ENCODE measurements around the gene SLC22A5. TPM values are rescaled to one million over a fixed set of nuclear protein-coding genes. Genes with fewer than 3 reads are reported as not detected.

SLC22A5 gene
- total RNA-seq, 1 donor from 2014 or later: 3.4 TPM

DNA sequence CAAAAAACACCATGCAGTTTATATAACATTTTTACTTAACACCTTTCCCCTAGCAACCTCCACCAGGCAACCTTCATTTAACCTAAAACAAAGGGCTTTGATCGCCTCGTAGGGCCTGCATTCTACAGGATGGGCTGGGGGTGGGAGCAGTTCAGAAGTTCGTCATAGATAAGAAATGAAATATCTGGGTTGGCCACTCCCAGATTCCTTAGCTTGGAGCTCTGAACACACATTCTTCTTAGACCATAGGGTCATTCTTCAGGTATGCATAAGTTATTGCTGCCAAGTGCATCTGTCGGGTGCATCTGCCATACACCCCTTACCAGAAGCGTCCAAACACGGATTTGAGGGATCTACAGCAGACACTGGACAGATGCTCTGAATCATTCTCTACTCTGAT, 4.3 kb upstream of the SLC22A5 start:
- DNase-seq (ENCODE audit: low read depth in 2 of 2): no peak

DNA sequence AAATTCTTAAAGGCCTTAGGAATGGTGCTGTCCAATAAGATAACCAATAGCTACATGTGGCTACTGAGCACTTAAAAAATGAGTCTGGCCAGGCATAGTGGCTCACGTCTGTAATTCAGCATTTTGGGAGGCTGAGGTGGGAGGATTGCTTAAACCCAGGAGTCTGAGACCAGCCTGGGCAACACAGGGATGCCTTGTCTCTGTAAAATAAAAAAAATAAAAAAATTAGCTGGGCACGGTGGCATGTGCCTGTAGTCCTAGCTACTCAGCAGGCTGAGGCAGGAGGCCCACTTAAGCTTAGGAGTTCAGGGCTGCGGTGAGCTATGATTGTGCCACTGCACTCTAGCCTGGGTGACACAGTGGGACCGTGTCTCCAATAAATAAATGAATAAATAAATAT, 1.3 kb upstream of the SLC22A5 start:
- DNase-seq (ENCODE audit: low read depth in 2 of 2): no peak

GRCh38 chr5:132369007-132369473, 470 bp upstream of the SLC22A5 start:
- DNase-seq (ENCODE audit: low read depth in 2 of 2): no peak

- DNase-seq (ENCODE audit: low read depth in 2 of 2): peak in 1 of 2 donors; percentile 13
These were observed 866 bp downstream of the SLC22A5 start for GRCh38 chr5:132370181-132370970.

GRCh38 chr5:132370971-132371602, 1.6 kb downstream of the SLC22A5 start:
- no peak for DNase-seq (ENCODE audit: low read depth in 2 of 2)

DNA sequence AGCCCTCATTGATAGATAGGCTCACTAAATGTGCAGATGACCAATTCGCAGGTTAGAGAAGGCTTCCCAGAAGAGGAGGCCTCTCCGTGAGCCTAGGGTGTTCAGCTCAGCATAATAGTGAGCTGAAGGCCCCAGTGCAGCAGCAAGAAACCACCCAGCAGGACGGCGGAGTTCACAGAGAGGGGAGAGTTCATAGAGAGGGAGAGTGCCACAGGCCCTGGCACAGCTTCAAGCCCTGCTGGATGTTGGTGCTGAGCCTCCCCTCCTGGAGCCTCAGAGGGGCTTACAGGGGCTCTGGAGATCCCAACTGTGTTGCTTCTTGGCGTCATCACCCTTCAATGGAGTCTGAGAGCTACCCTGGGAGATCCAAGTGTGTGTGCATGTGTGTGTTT, 2.1 kb downstream of the SLC22A5 start:
- DNase-seq (ENCODE audit: low read depth in 2 of 2): no peak

GRCh38 chr5:132372127-132372526, 2.6 kb downstream of the SLC22A5 start:
- DNase-seq (ENCODE audit: low read depth in 2 of 2): no peak

DNA sequence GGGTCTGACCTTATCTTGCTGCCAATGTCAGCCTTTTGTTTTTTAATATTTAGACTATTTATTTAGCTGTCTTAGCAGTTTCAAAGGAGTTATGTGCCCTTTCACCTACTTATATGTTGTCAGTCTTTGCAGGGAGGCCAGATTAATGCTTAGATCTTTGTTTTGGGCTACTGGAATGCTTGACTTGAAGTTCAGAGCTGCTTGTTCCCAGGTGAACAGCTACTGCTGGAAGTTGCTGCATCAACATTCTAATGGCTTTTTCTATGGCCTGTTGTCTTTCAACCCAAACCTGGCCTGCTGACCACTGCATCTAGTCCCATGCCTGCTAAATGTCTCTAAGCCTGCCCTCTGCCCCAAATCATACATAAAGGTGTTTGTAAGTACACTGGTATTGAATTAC, 3.0 kb downstream of the SLC22A5 start:
- DNase-seq (ENCODE audit: low read depth in 2 of 2): no peak

GRCh38 chr5:132375957-132376356, 6.4 kb downstream of the SLC22A5 start:
- DNase-seq (ENCODE audit: low read depth in 2 of 2): no peak

- no peak for DNase-seq (ENCODE audit: low read depth in 2 of 2)
These were observed 7.5 kb downstream of the SLC22A5 start for GRCh38 chr5:132376694-132377641.

DNA sequence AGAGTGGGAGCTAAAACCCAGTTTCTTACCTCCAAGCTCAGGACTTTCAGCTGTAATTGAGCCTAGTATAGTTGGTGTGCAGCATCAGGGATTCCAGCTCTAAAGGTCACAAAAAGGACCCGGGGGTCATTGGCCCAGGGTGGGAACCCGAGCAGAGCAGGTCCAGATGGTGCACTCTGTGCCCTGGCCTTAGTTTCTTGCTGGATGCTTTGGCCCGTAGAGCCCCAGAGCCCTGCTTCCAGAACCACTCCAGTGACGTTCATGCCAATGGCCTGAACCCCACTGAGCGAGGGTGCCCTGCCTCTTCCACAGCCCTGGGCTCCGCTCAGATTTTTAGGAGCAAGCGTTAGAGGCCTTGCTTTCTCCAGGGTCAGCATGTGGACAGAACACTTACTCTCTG, 8.2 kb downstream of the SLC22A5 start:
- no peak for DNase-seq (ENCODE audit: low read depth in 2 of 2)

- no peak for DNase-seq (ENCODE audit: low read depth in 2 of 2)
These were observed 9.1 kb downstream of the SLC22A5 start for GRCh38 chr5:132378580-132378979.

DNA sequence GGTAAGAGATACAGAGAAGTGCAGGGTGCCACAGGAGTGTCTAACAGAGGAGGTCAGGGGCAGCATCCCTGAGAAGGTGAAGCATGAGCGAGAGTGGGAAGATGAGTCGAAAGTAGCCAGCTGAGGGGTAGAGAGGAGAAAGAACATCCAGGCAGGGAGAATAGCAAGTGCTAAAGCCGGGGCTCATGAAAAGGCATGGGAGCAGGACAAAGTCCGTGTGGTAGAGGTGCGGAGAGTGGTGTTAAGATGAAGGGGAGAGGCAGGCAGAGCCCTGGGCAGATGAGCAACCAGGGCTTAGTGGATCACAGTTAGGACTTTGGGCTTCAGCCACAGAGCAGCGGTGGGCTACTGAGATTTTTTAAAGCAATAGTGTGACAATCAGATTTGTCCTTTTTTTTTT, 10.5 kb downstream of the SLC22A5 start:
- no peak for DNase-seq (ENCODE audit: low read depth in 2 of 2)

DNA sequence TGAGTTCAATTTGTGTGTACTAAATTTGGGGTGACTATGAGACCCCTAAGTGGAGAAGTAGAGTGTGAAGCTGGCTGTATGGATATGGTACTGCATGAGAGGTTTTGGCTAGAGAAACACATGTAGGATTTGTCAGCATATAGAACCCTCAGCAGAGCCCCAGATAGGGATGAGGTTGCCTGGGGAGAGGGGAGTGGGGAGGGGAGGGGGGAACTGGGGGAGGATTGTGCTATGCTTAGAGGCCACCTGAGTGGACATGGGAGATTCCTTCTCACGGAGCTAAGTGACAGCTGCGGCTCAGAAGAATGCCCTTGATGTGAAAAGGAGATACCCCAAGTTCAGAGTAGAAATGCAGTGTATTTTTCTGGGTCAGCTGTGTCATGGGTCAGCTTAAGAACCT, 11.2 kb downstream of the SLC22A5 start:
- no peak for DNase-seq (ENCODE audit: low read depth in 2 of 2)

- DNase-seq (ENCODE audit: low read depth in 2 of 2): no peak
These were observed 12.1 kb downstream of the SLC22A5 start for GRCh38 chr5:132381614-132382013.

GRCh38 chr5:132383261-132383660, 13.8 kb downstream of the SLC22A5 start:
- no peak for DNase-seq (ENCODE audit: low read depth in 2 of 2)

GRCh38 chr5:132383984-132384383, 14.5 kb downstream of the SLC22A5 start:
- DNase-seq (ENCODE audit: low read depth in 2 of 2): no peak

- DNase-seq (ENCODE audit: low read depth in 2 of 2): no peak
These were observed 15.1 kb downstream of the SLC22A5 start for GRCh38 chr5:132384506-132385050.

- DNase-seq (ENCODE audit: low read depth in 2 of 2): peak; percentile 75 to 82
These were observed 16.0 kb downstream of the SLC22A5 start for GRCh38 chr5:132385326-132386105.

DNA sequence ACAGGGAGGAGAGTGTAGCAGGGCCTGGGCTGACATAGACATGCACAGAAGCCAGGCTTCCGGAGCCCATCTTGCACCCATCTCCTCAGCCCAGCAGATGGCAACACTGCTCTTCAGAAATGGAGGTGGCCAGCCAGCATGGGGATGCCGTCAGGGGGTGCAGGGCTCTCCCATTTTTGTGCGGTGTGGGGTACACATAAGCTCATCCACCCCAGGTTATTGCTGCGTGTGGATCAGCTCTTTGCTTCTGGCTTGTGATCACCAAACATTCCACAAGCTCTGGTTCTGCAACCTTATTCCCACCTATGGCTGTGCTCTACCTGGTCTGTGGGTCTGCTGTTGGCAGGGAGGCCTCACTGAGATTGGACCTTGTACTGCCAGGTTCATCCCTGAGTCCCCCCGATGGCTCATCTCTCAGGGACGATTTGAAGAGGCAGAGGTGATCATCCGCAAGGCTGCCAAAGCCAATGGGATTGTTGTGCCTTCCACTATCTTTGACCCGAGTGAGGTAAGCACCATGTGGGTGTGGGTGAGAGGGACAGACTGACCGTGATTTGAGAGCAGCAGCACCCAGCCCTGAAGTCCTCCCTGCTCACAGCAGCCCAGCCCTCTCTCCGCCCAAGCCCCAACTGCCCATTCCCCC, 17.3 kb downstream of the SLC22A5 start:
- peak; percentile 85 to 88 for DNase-seq (ENCODE audit: low read depth in 2 of 2)
